ENCODE measurements around the gene CTCF. TPM values are rescaled to one million over a fixed set of nuclear protein-coding genes. Genes with fewer than 3 reads are reported as not detected.

The CTCF gene
- total RNA-seq, 4 donors from 2014 or later = 36.2 to 50.1 (median 46.9) TPM

DNA sequence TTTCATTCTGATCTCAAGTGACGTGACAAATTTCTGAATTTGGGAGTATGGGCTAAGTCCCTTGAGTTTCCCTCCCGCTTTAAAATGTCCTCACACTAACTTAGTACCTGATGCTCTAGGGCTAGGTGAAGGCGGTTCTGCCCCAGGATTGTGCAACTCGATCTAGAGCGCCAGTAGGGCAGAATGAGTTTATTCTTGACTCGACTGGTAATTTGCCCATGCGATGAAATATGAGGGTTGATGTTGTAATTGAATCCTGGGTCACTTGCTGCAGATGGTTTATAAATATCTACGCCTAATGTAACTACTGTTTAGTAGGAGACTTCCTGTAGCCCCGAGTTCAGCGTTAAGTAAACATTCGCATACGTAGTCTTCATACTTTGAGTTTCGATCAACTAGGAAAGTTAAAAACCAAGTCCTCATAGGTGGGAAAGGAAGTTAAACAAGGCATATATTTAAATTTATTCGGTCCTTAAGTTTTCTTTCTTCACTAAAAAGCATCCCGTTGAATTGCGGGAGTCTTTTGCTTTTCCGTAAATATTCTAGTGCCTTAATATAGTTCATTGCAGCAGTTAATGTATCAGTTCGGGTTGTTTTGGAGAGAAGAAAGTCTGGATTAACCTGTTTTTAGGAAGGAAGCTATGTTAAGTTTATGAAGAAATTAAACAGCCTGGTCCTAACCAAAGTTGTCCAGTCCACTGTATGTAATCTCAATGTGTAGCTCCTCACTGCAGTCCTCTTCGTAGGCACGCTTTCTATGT lies 1.6 kb downstream of the CTCF start:
- H3K4me3 ChIP-seq = peak overlapping the region; percentile 99
- 3% methylated on average over 20 of the region's 20 CpGs for WGBS
- peak in 2 of 3 donors; percentile 55 to 90 for TF ChIP-seq POLR2AphosphoS5 (IDR thresholded peaks at IDR 0.05)
- TF ChIP-seq EP300 (IDR thresholded peaks at IDR 0.05) = no peak
- no peak for TF ChIP-seq POLR2A (IDR thresholded peaks at IDR 0.05)
- TF ChIP-seq, protein P1, sequence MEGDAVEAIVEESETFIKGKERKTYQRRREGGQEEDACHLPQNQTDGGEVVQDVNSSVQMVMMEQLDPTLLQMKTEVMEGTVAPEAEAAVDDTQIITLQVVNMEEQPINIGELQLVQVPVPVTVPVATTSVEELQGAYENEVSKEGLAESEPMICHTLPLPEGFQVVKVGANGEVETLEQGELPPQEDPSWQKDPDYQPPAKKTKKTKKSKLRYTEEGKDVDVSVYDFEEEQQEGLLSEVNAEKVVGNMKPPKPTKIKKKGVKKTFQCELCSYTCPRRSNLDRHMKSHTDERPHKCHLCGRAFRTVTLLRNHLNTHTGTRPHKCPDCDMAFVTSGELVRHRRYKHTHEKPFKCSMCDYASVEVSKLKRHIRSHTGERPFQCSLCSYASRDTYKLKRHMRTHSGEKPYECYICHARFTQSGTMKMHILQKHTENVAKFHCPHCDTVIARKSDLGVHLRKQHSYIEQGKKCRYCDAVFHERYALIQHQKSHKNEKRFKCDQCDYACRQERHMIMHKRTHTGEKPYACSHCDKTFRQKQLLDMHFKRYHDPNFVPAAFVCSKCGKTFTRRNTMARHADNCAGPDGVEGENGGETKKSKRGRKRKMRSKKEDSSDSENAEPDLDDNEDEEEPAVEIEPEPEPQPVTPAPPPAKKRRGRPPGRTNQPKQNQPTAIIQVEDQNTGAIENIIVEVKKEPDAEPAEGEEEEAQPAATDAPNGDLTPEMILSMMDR (IDR thresholded peaks at IDR 0.05) = no peak
- H3K9me3 ChIP-seq = no peaks in the 10 kb centered on the region
- peaks cover 36% of the 10 kb centered on the region for H3K4me1 ChIP-seq
- H3K27ac ChIP-seq = peak overlapping the region; percentile 100
- no peaks in the 10 kb centered on the region for H3K27me3 ChIP-seq
- H3K36me3 ChIP-seq = no peaks in the 10 kb centered on the region
- no peak for DNase-seq (ENCODE audit: low spot score in 2 of 2)

DNA sequence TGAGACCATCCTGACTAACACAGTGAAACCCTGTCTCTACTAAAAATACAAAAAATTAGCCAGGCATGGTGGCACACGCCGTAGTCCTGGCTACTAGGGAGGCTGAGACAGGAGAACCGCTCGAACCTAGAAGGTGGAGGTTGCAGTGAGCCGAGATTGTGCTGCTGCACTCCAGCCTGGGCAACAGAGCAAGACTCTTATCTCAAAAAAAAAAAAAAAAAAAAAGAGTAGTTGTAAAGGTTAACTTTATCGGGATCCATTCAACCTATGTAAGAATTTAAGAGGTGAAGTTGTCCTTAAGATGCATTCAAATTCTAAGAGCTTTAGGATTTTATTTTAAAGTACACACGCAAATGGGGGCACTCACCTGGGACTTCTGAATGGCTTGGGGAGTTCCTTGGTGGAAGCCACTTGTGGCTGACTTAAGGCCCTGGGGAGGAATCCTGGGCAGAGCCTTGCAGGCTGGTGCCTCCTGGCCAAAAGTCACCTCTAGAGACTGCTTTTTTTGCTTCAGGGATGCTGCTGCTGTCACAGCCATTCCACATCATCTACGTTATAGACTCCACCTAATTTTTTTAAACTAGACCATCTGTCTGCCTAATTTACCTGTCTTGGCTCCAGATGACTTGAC lies 3.3 kb downstream of the CTCF start:
- Histone ChIP-seq H3K9me3 (no peaks in the 10 kb centered on the region), H3K4me3 (no peak overlapping the region), H3K27ac (no peak overlapping the region), H3K4me1 (peaks cover 41% of the 10 kb centered on the region), H3K36me3 (no peaks in the 10 kb centered on the region), H3K27me3 (no peaks in the 10 kb centered on the region)
- no peak for TF ChIP-seq POLR2A (IDR thresholded peaks at IDR 0.05)
- no peak for TF ChIP-seq POLR2AphosphoS5 (IDR thresholded peaks at IDR 0.05)
- TF ChIP-seq, protein P1 (IDR thresholded peaks at IDR 0.05) = no peak
- no peak for TF ChIP-seq EP300 (IDR thresholded peaks at IDR 0.05)
- WGBS = 89% methylated on average over 8 of the region's 8 CpGs
- DNase-seq (ENCODE audit: low spot score in 2 of 2) = no peak

DNA sequence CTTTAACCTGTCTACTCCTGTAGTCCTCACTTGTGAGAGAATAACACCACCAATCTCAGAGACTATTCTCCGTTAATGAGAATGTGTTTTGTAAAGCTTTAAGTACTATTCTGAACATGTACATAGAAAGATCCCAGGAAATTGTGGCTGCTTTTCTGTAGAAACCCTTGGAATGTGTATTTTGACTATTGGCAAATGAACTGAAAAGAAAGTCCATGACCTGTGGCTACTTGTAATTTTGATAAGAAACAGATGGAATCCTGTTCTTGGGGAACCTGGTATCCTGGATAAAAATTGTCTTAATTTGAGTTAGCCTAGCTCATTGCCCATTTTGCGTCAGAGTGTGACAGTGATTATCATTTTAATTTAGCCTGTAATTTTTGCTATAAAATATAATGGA lies 9.1 kb downstream of the CTCF start:
- H3K27ac ChIP-seq = no peak overlapping the region

DNA sequence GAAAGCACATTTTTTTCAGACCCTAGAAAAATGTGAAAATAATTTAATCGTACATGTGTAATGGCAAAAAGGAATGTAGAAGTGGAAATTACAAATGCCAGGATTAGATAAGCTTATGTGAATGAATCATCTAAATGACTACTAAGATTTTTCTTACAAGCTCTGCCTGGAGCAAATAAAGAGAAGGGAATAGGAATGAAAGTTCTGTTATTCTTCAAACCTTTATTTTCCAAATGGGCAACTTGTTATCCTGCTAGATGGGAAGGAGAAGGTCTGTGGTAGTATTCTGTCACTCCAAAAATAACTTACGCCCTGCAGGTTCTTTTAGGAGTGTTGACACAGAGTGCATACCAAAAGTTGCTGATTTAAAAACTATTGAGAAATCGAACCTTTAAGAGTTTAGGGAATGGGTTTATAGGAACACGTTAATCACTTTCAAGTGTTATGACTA lies 9.7 kb downstream of the CTCF start:
- no peaks in the 10 kb centered on the region for H3K27me3 ChIP-seq
- no peak overlapping the region for H3K27ac ChIP-seq
- H3K9me3 ChIP-seq = no peaks in the 10 kb centered on the region
- H3K36me3 ChIP-seq = peaks cover 39% of the 10 kb centered on the region
- no peak for DNase-seq (ENCODE audit: low spot score in 2 of 2)
- H3K4me1 ChIP-seq = peaks cover 5% of the 10 kb centered on the region
- no peak overlapping the region for H3K4me3 ChIP-seq
- TF ChIP-seq, protein P1 (IDR thresholded peaks at IDR 0.05) = no peak
- no peak for TF ChIP-seq POLR2A (IDR thresholded peaks at IDR 0.05)
- TF ChIP-seq POLR2AphosphoS5 (IDR thresholded peaks at IDR 0.05) = no peak
- no peak for TF ChIP-seq EP300 (IDR thresholded peaks at IDR 0.05)
- WGBS = 72% methylated on average over 4 of the region's 4 CpGs

More for the DNA sequence above, 9.1 kb downstream of the CTCF start:
- WGBS = 97% methylated on average over 2 of the region's 2 CpGs
- Histone ChIP-seq H3K4me3 (no peak overlapping the region), H3K27me3 (no peaks in the 10 kb centered on the region), H3K36me3 (peaks cover 39% of the 10 kb centered on the region), H3K9me3 (no peaks in the 10 kb centered on the region), H3K4me1 (peaks cover 8% of the 10 kb centered on the region)
- TF ChIP-seq, protein P1 (IDR thresholded peaks at IDR 0.05) = no peak
- TF ChIP-seq EP300 (IDR thresholded peaks at IDR 0.05) (no peak), POLR2A (IDR thresholded peaks at IDR 0.05) (no peak), POLR2AphosphoS5 (IDR thresholded peaks at IDR 0.05) (no peak)
- DNase-seq (ENCODE audit: low spot score in 2 of 2) = no peak

DNA sequence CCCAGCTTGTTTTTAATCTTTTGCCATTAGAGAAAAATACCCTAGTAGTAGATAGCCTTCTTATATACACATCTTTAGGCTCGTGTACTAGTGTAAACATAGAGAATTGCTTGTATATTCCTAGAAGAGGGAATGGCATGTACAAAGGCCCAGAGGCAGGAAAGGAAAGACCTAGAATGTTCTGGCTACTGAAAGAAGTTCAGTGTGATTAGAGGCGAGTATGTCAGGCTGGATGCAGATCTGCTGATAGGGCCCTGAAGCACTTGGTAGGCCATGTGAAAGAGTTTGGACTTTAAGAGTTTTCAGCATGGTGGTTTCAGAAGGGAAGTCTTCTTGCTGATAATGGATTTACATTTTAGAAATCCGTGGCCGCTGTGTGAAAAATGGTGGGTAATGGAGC lies 17.4 kb downstream of the CTCF start:
- TF ChIP-seq POLR2AphosphoS5 (IDR thresholded peaks at IDR 0.05) (no peak), POLR2A (IDR thresholded peaks at IDR 0.05) (no peak), EP300 (IDR thresholded peaks at IDR 0.05) (no peak)
- TF ChIP-seq, protein P1 (IDR thresholded peaks at IDR 0.05) = no peak
- 81% methylated on average over 4 of the region's 4 CpGs for WGBS
- Histone ChIP-seq H3K4me1 (no peaks in the 10 kb centered on the region), H3K9me3 (no peaks in the 10 kb centered on the region), H3K4me3 (no peak overlapping the region), H3K27ac (no peak overlapping the region), H3K27me3 (no peaks in the 10 kb centered on the region), H3K36me3 (peaks cover 23% of the 10 kb centered on the region)
- DNase-seq (ENCODE audit: low spot score in 2 of 2) = no peak

All from suprapubic skin (tissue), 4 donors.